ENCODE data around the gene LAD1. TPM values are rescaled to one million over a fixed set of nuclear protein-coding genes. Genes with fewer than 3 reads are reported as not detected.

The LAD1 gene
- total and polyA plus RNA-seq, 9 of the 15 experiments (the other 6 are each of a cell fraction or from before 2014, with no cell fraction given): 0.31 TPM; not detected in 8

GRCh38 chr1:201436393-201436792, 37.3 kb upstream of the LAD1 start:
- intact Hi-C loops (cut with micrococcal nuclease) (no loop called here), in situ Hi-C loops (cut with MboI) (no loop called here)
- H3K9me1 ChIP-seq (ENCODE audit: control insufficient read depth, insufficient read depth, low read length): peaks cover 3% of the 10 kb centered on the region
- no peak overlapping the region for H3K4me3 ChIP-seq
- H3K36me3 ChIP-seq (ENCODE audit: control insufficient read depth, insufficient read depth, low read length): no peaks in the 10 kb centered on the region
- no TSS peak for BruUV-seq (replicated peaks)
- no peaks in the 10 kb centered on the region for H3K79me2 ChIP-seq (ENCODE audit: control insufficient read depth, insufficient read depth, low read length)
- DNase-seq (ENCODE audit: extremely low read depth in 1 of 4, low spot score in 3 of 4) (peak in 3 of 4 experiments; percentile 49 to 60 (median 56)), ATAC-seq (peak; percentile 92), FAIRE-seq (no peak)
- ChIA-PET CTCF (ENCODE audit: low intra/inter-chr PET ratio) (interaction anchor here (0.8 to 3.5 kb wide), 5 partner anchors 11 to 79 kb away, joined by 3 to 30 read pairs (median 9); no protein-coding TSS in a partner anchor), POLR2A (interaction anchor here (0.7 to 1.7 kb wide), 5 partner anchors 12 to 77 kb away, joined by 3 to 4 read pairs (median 3); no protein-coding TSS in a partner anchor)
- H2AFZ ChIP-seq (ENCODE audit: low read depth, low read length): no peak overlapping the region
- no peak overlapping the region for H3K27ac ChIP-seq (ENCODE audit: extremely low read depth, low read depth, low read length)
- H3K4me2 ChIP-seq (ENCODE audit: insufficient read depth, low read length): no peak overlapping the region
- no peaks in the 10 kb centered on the region for H3K9me3 ChIP-seq (replicated peaks; ENCODE audit: control insufficient read depth, insufficient read depth, low read depth, low read length)
- 5% methylated on average over 6 of the region's 6 CpGs for WGBS (ENCODE audit: insufficient coverage, low coverage, missing lambda C conversion rate)
- no peak overlapping the region for H3K9ac ChIP-seq (ENCODE audit: insufficient read depth in 1 of 2, low read depth in 2 of 2, low read length in 2 of 2)
- H3K27me3 ChIP-seq (ENCODE audit: control insufficient read depth in 2 of 2, insufficient read depth in 2 of 2, low read length in 2 of 2): peaks cover 0 to 21% of the 10 kb centered on the region in 2 experiments; a peak in 3 of 5 replicates
- peaks cover 0 to 4% of the 10 kb centered on the region in 2 experiments; a peak in 2 of 5 replicates for H3K4me1 ChIP-seq (replicated peaks in 1 of 2; ENCODE audit: control insufficient read depth in 2 of 2, insufficient read depth in 2 of 2, low read length in 2 of 2)
- no peaks in the 10 kb centered on the region for H4K20me1 ChIP-seq (replicated peaks; ENCODE audit: control insufficient read depth, insufficient read depth, low read length)
- no peak for TF ChIP-seq ZBTB40 (IDR thresholded peaks at IDR 0.05)
- 0 out of 2 replicates have a peak, but pooled peaks have one; percentile 35 for TF ChIP-seq ZBTB40 (CRISPR knock-in tag; IDR thresholded peaks at IDR 0.05)
- peak; percentile 50 to 53 (median 50); a peak in 5 of 6 replicates for TF ChIP-seq CTCF (IDR thresholded peaks at IDR 0.05 in 2 of 3, conservative IDR thresholded peaks at IDR 0.05 in 1 of 3; ENCODE audit: insufficient read depth in 2 of 3, low read depth in 1 of 3, low read length in 3 of 3)
- no peak for TF ChIP-seq HMBOX1 (IDR thresholded peaks at IDR 0.05)
- no peak for TF ChIP-seq ZBED1 (IDR thresholded peaks at IDR 0.05)

Data from K562 (cell line).